ENCODE data around the gene INTS4.
A peak's percentile ranks its signal among the peaks of the same experiment; 100 is the strongest.
"Not testable (repeated sequence)": the region's sequence is repeated elsewhere in the genome, so short reads cannot be mapped to it uniquely, and the experiment has no call there.

INTS4 gene

GRCh38 chr11:78023426-78023825 is 29.0 kb upstream of the INTS4 start:
- no peak for DNase-seq (ENCODE audit: low spot score)

GRCh38 chr11:78022397-78023396 is 28.2 kb upstream of the INTS4 start, which contains the start of gene KCTD14:
TSS of gene KCTD14 (minus strand) at chr11:78023276. CDS start at chr11:78023249, 27 bp downstream.
- DNase-seq (ENCODE audit: low spot score) = no peak

- no peak for DNase-seq (ENCODE audit: low spot score)
Measured at GRCh38 chr11:78021611-78022010, 27.1 kb upstream of the INTS4 start.

GRCh38 chr11:78020246-78020645 is 25.8 kb upstream of the INTS4 start:
- DNase-seq (ENCODE audit: low spot score) = no peak

- no peak for DNase-seq (ENCODE audit: low spot score)
Measured at GRCh38 chr11:78019808-78020207, 25.3 kb upstream of the INTS4 start.

- no peak for DNase-seq (ENCODE audit: low spot score)
Measured at GRCh38 chr11:78015878-78016277, 21.4 kb upstream of the INTS4 start.

- DNase-seq (ENCODE audit: low spot score) = not testable (repeated sequence)
Measured at GRCh38 chr11:78014937-78015520, 20.6 kb upstream of the INTS4 start.

- no peak for DNase-seq (ENCODE audit: low spot score)
Measured at GRCh38 chr11:78011301-78011700, 16.8 kb upstream of the INTS4 start.

GRCh38 chr11:78010755-78011154 is 16.3 kb upstream of the INTS4 start:
- no peak for DNase-seq (ENCODE audit: low spot score)

- no peak for DNase-seq (ENCODE audit: low spot score)
Measured at GRCh38 chr11:78010304-78010703, 15.8 kb upstream of the INTS4 start.

- DNase-seq (ENCODE audit: low spot score) = no peak
Measured at GRCh38 chr11:78009062-78009461, 14.6 kb upstream of the INTS4 start.

GRCh38 chr11:78000193-78000592 is 5.7 kb upstream of the INTS4 start:
- peak; percentile 43 for DNase-seq (ENCODE audit: low spot score)

GRCh38 chr11:77999446-78000030 is 5.1 kb upstream of the INTS4 start:
- DNase-seq (ENCODE audit: low spot score) = no peak

- DNase-seq (ENCODE audit: low spot score) = no peak
Measured at GRCh38 chr11:77993902-77994301, 566 bp downstream of the INTS4 start.

- no peak for DNase-seq (ENCODE audit: low spot score)
Measured at GRCh38 chr11:77990981-77991380, 3.5 kb downstream of the INTS4 start.

- DNase-seq (ENCODE audit: low spot score) = not testable (repeated sequence)
Measured at GRCh38 chr11:77986456-77986855, 8.0 kb downstream of the INTS4 start.

GRCh38 chr11:77981346-77981947 is 13.0 kb downstream of the INTS4 start:
- DNase-seq (ENCODE audit: low spot score) = no peak

GRCh38 chr11:77968337-77968736 is 26.1 kb downstream of the INTS4 start:
- no peak for DNase-seq (ENCODE audit: low spot score)

GRCh38 chr11:77967753-77968152 is 26.7 kb downstream of the INTS4 start:
- no peak for DNase-seq (ENCODE audit: low spot score)

- no peak for DNase-seq (ENCODE audit: low spot score)
Measured at GRCh38 chr11:77967121-77967520, 27.3 kb downstream of the INTS4 start.

GRCh38 chr11:77966338-77966737 is 28.1 kb downstream of the INTS4 start:
- no peak for DNase-seq (ENCODE audit: low spot score)

GRCh38 chr11:77959434-77959833 is 35.0 kb downstream of the INTS4 start:
- DNase-seq (ENCODE audit: low spot score) = no peak

Measured in HuH-7 (cell line).